GM13977 (cell line): ENCODE results near the gene TPO.

Experiments
- DNase-seq: peaks from one replicate; pipeline ENCODE4 v3.0.0; 2012; ENCODE audit warnings: low spot score
- in situ Hi-C: fragments of 300-500 bp; cut with MboI; formaldehyde crosslinking; loops from one replicate; pipeline ENCODE4 v1.12.0; 2022; ENCODE audit warnings: low sequenced_read_pairs, low pct_unique_long_range_greater_than_20kb, mixed read lengths, inconsistent platforms; ENCODE audit not compliant: unreplicated experiment
- TF ChIP-seq, protein P1 (sequence below): IDR thresholded peaks from 2 replicates; pipeline ENCODE4 v1.5.1; 2012; ENCODE audit warnings: mild to moderate bottlenecking, control low read depth; ENCODE audit not compliant: insufficient read depth; ENCODE audit errors: extremely low read depth, missing control alignments

TPO gene

GRCh38 chr2:1415501-1415900, 2.2 kb downstream of the TPO start:
- TF ChIP-seq, protein P1, sequence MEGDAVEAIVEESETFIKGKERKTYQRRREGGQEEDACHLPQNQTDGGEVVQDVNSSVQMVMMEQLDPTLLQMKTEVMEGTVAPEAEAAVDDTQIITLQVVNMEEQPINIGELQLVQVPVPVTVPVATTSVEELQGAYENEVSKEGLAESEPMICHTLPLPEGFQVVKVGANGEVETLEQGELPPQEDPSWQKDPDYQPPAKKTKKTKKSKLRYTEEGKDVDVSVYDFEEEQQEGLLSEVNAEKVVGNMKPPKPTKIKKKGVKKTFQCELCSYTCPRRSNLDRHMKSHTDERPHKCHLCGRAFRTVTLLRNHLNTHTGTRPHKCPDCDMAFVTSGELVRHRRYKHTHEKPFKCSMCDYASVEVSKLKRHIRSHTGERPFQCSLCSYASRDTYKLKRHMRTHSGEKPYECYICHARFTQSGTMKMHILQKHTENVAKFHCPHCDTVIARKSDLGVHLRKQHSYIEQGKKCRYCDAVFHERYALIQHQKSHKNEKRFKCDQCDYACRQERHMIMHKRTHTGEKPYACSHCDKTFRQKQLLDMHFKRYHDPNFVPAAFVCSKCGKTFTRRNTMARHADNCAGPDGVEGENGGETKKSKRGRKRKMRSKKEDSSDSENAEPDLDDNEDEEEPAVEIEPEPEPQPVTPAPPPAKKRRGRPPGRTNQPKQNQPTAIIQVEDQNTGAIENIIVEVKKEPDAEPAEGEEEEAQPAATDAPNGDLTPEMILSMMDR = no peak
- DNase-seq = no peak
- in situ Hi-C loops = no loop called here

GRCh38 chr2:1418566-1418965, 5.3 kb downstream of the TPO start:
- in situ Hi-C loops = no loop called here
- no peak for DNase-seq
- TF ChIP-seq, protein P1 = no peak

- in situ Hi-C loops = no loop called here
- no peak for DNase-seq
- TF ChIP-seq, protein P1 = no peak
Observed at GRCh38 chr2:1420746-1421480, 7.7 kb downstream of the TPO start.

DNA sequence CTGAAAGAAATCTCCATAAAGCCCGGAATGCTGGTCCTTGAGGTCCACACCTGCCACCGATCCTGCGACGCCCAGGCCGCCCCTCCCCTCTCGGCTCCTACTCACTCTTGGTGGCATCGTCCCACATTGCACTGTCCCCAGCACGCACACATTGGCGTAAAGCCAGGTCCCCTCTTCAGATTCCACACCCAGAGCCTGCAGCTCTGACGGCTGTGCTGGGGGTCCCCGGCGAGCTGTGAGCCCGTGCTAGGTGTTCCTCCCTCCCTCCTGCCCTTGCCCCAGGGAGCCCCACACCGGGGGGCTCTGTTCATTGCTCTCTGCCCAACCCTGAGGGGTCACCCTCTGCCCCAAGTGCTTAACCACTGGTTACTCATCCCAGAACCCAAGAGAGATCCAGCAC, 8.5 kb downstream of the TPO start:
- DNase-seq = no peak
- in situ Hi-C loops = no loop called here
- TF ChIP-seq, protein P1 = no peak

DNA sequence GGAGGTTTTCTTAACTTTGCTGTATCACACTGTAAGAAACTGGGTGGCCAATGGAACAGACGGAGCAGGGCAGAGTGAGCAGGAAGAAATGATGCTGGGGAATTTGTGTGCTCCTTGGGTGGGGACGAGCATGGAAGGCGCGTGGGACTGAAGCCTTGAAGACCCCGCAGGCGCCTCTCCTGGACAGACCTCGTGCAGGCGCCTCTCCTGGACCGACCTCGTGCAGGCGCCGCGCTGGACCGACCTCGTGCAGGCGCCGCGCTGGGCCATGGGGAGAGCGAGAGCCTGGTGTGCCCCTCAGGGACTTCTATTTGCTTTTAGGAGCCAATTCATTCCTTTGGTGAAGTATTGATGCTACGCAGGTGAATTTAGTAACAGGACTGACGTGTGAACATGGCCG, 8.9 kb downstream of the TPO start:
- DNase-seq = no peak
- in situ Hi-C loops = no loop called here
- TF ChIP-seq, protein P1 = no peak

- in situ Hi-C loops = no loop called here
- no peak for DNase-seq
- TF ChIP-seq, protein P1 = no peak
Observed at GRCh38 chr2:1422716-1423285, 9.5 kb downstream of the TPO start.
